Liver (tissue), 9 donors: Measurements from ENCODE around the gene ATCAY. TPM values are rescaled to one million over a fixed set of nuclear protein-coding genes. Genes with fewer than 3 reads are reported as not detected.

Experiments
- DNase-seq: peaks from one replicate; pipeline ENCODE4 v3.0.0-alpha.2; 2017; ENCODE audit warnings: low spot score
- H3K27ac ChIP-seq, 2 donors: one replicate each; pipeline ENCODE4 v1.7.0; 2013; ENCODE audit warnings: inconsistent platforms in 2 of 2, low read length in 2 of 2, control low read depth in 1 of 2, low read depth in 1 of 2, mild to moderate bottlenecking in 1 of 2
- H3K27me3 ChIP-seq, 4 donors: one replicate each; pipeline versions ENCODE4 v1.6.1 to v1.7.0; 2013; ENCODE audit warnings: low read length in 3 of 4, inconsistent platforms in 1 of 4, mild to moderate bottlenecking in 1 of 4, moderate library complexity in 1 of 4; ENCODE audit not compliant: control insufficient read depth in 4 of 4, insufficient read depth in 4 of 4
- H3K36me3 ChIP-seq, 4 donors: one replicate each; pipeline versions ENCODE4 v1.6.1 to v1.7.0; 2013; ENCODE audit warnings: low read length in 3 of 4, mild to moderate bottlenecking in 3 of 4, low read depth in 1 of 4, moderate library complexity in 1 of 4; ENCODE audit not compliant: control insufficient read depth in 4 of 4, insufficient read depth in 3 of 4
- H3K4me1 ChIP-seq, 4 donors: one replicate each; pipeline versions ENCODE4 v1.6.1 to v1.7.0; 2013; ENCODE audit warnings: low read length in 3 of 4, mild to moderate bottlenecking in 3 of 4, moderate library complexity in 1 of 4; ENCODE audit not compliant: control insufficient read depth in 4 of 4, insufficient read depth in 4 of 4
- H3K4me3 ChIP-seq, 3 donors: one replicate each; pipeline versions ENCODE4 v1.6.1 to v1.7.0; 2013; ENCODE audit warnings: low read length in 3 of 3, control low read depth in 1 of 3, low read depth in 1 of 3, mild to moderate bottlenecking in 1 of 3
- H3K9ac ChIP-seq, 2 donors: one replicate each; pipeline ENCODE4 v1.7.0; 2013; ENCODE audit warnings: low read length in 2 of 2, mild to moderate bottlenecking in 2 of 2, moderate library complexity in 2 of 2, control low read depth in 1 of 2, low read depth in 1 of 2
- H3K9me3 ChIP-seq, 4 donors: one replicate each; pipeline versions ENCODE4 v1.6.1 to v1.7.0; 2013; ENCODE audit warnings: low read length in 3 of 4; ENCODE audit not compliant: control insufficient read depth in 4 of 4
- EGR1 ChIP-seq, 2 donors: IDR thresholded peaks; 2 replicates each; pipeline ENCODE4 v1.6.1; 2016 to 2018; ENCODE audit warnings: antibody characterized with exemption in 2 of 2, low read depth in 2 of 2
- FOXA1 ChIP-seq: IDR thresholded peaks from 2 replicates; pipeline ENCODE4 v1.6.1; 2016; ENCODE audit warnings: antibody characterized with exemption
- FOXA2 ChIP-seq: IDR thresholded peaks from 2 replicates; pipeline ENCODE4 v1.6.1; 2016; ENCODE audit warnings: antibody characterized with exemption
- GABPA ChIP-seq, 2 donors: IDR thresholded peaks in 1 of 2; conservative IDR thresholded peaks in 1 of 2; 2 replicates each; pipeline ENCODE4 v1.6.1; 2016; ENCODE audit warnings: antibody characterized with exemption in 2 of 2, mild to moderate bottlenecking in 1 of 2, moderate library complexity in 1 of 2
- HNF4A ChIP-seq, 2 donors: conservative IDR thresholded peaks; 2 replicates each; pipeline ENCODE4 v1.6.1; 2016; ENCODE audit warnings: antibody characterized with exemption in 2 of 2, mild to moderate bottlenecking in 2 of 2
- HNF4G ChIP-seq: IDR thresholded peaks from 2 replicates; pipeline ENCODE4 v1.6.1; 2016; ENCODE audit warnings: antibody characterized with exemption
- JUND ChIP-seq, 2 donors: IDR thresholded peaks; 2 replicates each; pipeline ENCODE4 v1.6.1; 2016; ENCODE audit warnings: antibody characterized with exemption in 2 of 2
- RAD21 ChIP-seq, 2 donors: IDR thresholded peaks; 2 replicates each; pipeline ENCODE4 v1.6.1; 2016; ENCODE audit warnings: antibody characterized with exemption in 2 of 2, mild to moderate bottlenecking in 2 of 2
- RXRA ChIP-seq, 2 donors: IDR thresholded peaks; 2 replicates each; pipeline ENCODE4 v1.6.1; 2017 to 2018; ENCODE audit warnings: antibody characterized with exemption in 2 of 2, mild to moderate bottlenecking in 1 of 2
- TAF1 ChIP-seq: conservative IDR thresholded peaks from 2 replicates; pipeline ENCODE4 v1.6.1; 2016; ENCODE audit warnings: antibody characterized with exemption, mild to moderate bottlenecking
- YY1 ChIP-seq: IDR thresholded peaks from 2 replicates; pipeline ENCODE4 v1.6.1; 2016; ENCODE audit warnings: antibody characterized with exemption, mild to moderate bottlenecking
- WGBS: extraction: QIAGEN DNeasy Blood & Tissue Kit; methylation state at CpG from one replicate; pipeline ENCODE4 v1.1.7; 2013; 5-methylcytosine and 5-hydroxymethylcytosine counted together
- polyA plus RNA-seq, 2 donors: library from polyadenylated mRNA; stranded (reverse) in 1 of 2; unstranded in 1 of 2; fragments of 200-250 nt in 1 of 2; fragments of >200 nt in 1 of 2; fragmentation: Nextera tagmentation in 1 of 2; extraction: Ambion mirVana in 1 of 2; gene quantifications; one replicate each; pipeline versions ENCODE4 v1.2.1 to v1.2.3, GENCODE V29; 2013 to 2015
- total RNA-seq, 2 donors: library from RNA; depleted of rRNA; stranded (reverse); fragments of >200 nt; gene quantifications; one replicate each; pipeline ENCODE4 v1.2.3, GENCODE V29; 2014
- TF ChIP-seq, protein P1 (sequence below): IDR thresholded peaks from 2 replicates; pipeline ENCODE4 v1.6.1; 2016; ENCODE audit warnings: antibody characterized with exemption
- TF ChIP-seq, protein P2 (sequence below): IDR thresholded peaks from 2 replicates; pipeline ENCODE4 v1.6.1; 2016; ENCODE audit warnings: antibody characterized with exemption
- TF ChIP-seq, protein P3 (sequence below): fragments of 150-350 bp; IDR thresholded peaks from 2 replicates; pipeline ENCODE4 v1.5.1; 2017; ENCODE audit warnings: improper control_type of control experiment, low read depth, low read length; ENCODE audit not compliant: missing input control
- TF ChIP-seq, protein P4 (sequence below): IDR thresholded peaks from 2 replicates; pipeline ENCODE4 v1.6.1; 2016; ENCODE audit warnings: antibody characterized with exemption, mild to moderate bottlenecking
- donor health status: healthy.
- donor health status: healthy.
- donor health status: healthy.
- donor health status: healthy.
- donor health status: healthy.

The ATCAY gene
- total and polyA plus RNA-seq, 4 donors: not detected

DNA sequence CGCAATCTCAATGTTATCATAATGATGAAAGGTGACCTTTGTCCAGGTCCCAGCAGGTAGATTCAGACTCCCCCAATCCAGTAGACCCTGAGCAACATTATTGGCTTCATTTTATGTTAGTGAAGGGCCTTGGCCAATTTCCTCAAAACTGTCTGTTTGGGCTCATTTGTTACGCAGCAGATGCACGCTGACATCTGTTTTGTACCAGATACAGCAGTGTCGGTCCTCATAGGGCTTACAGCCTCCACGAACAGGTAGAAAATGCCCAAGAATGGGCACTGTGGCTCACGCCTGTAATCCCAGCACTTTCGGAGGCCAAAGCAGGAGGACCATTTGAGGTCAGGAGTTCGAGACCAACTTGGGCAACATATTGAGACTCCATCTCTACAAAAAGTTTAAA lies 39.3 kb downstream of the ATCAY start:
- WGBS: 94% methylated on average over 8 of the region's 8 CpGs
- Histone ChIP-seq H3K36me3 (no peaks in the 10 kb centered on the region), H3K9ac (no peak overlapping the region), H3K9me3 (peaks cover 6 to 15% (median 11%) of the 10 kb centered on the region in 4 donors), H3K4me3 (no peak overlapping the region), H3K4me1 (no peaks in the 10 kb centered on the region), H3K27me3 (peaks cover 0 to 3% (median 0%) of the 10 kb centered on the region in 4 donors), H3K27ac (no peak overlapping the region)
- no peak for DNase-seq
- TF ChIP-seq YY1: no peak
- TF ChIP-seq FOXA1: no peak
- TF ChIP-seq, protein P1, sequence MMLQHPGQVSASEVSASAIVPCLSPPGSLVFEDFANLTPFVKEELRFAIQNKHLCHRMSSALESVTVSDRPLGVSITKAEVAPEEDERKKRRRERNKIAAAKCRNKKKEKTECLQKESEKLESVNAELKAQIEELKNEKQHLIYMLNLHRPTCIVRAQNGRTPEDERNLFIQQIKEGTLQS: no peak
- no peak for TF ChIP-seq TAF1
- TF ChIP-seq RXRA (IDR thresholded peaks at IDR 0.05): no peak
- TF ChIP-seq, protein P2, sequence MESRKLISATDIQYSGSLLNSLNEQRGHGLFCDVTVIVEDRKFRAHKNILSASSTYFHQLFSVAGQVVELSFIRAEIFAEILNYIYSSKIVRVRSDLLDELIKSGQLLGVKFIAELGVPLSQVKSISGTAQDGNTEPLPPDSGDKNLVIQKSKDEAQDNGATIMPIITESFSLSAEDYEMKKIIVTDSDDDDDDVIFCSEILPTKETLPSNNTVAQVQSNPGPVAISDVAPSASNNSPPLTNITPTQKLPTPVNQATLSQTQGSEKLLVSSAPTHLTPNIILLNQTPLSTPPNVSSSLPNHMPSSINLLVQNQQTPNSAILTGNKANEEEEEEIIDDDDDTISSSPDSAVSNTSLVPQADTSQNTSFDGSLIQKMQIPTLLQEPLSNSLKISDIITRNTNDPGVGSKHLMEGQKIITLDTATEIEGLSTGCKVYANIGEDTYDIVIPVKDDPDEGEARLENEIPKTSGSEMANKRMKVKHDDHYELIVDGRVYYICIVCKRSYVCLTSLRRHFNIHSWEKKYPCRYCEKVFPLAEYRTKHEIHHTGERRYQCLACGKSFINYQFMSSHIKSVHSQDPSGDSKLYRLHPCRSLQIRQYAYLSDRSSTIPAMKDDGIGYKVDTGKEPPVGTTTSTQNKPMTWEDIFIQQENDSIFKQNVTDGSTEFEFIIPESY: no peak
- TF ChIP-seq HNF4G: no peak
- no peak for TF ChIP-seq GABPA (IDR thresholded peaks at IDR 0.05 in 1 of 2, conservative IDR thresholded peaks at IDR 0.05 in 1 of 2)
- TF ChIP-seq FOXA2: no peak
- TF ChIP-seq RAD21 (IDR thresholded peaks at IDR 0.05): no peak
- TF ChIP-seq, protein P3, sequence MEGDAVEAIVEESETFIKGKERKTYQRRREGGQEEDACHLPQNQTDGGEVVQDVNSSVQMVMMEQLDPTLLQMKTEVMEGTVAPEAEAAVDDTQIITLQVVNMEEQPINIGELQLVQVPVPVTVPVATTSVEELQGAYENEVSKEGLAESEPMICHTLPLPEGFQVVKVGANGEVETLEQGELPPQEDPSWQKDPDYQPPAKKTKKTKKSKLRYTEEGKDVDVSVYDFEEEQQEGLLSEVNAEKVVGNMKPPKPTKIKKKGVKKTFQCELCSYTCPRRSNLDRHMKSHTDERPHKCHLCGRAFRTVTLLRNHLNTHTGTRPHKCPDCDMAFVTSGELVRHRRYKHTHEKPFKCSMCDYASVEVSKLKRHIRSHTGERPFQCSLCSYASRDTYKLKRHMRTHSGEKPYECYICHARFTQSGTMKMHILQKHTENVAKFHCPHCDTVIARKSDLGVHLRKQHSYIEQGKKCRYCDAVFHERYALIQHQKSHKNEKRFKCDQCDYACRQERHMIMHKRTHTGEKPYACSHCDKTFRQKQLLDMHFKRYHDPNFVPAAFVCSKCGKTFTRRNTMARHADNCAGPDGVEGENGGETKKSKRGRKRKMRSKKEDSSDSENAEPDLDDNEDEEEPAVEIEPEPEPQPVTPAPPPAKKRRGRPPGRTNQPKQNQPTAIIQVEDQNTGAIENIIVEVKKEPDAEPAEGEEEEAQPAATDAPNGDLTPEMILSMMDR: no peak
- no peak for TF ChIP-seq JUND (IDR thresholded peaks at IDR 0.05)
- TF ChIP-seq, protein P4, sequence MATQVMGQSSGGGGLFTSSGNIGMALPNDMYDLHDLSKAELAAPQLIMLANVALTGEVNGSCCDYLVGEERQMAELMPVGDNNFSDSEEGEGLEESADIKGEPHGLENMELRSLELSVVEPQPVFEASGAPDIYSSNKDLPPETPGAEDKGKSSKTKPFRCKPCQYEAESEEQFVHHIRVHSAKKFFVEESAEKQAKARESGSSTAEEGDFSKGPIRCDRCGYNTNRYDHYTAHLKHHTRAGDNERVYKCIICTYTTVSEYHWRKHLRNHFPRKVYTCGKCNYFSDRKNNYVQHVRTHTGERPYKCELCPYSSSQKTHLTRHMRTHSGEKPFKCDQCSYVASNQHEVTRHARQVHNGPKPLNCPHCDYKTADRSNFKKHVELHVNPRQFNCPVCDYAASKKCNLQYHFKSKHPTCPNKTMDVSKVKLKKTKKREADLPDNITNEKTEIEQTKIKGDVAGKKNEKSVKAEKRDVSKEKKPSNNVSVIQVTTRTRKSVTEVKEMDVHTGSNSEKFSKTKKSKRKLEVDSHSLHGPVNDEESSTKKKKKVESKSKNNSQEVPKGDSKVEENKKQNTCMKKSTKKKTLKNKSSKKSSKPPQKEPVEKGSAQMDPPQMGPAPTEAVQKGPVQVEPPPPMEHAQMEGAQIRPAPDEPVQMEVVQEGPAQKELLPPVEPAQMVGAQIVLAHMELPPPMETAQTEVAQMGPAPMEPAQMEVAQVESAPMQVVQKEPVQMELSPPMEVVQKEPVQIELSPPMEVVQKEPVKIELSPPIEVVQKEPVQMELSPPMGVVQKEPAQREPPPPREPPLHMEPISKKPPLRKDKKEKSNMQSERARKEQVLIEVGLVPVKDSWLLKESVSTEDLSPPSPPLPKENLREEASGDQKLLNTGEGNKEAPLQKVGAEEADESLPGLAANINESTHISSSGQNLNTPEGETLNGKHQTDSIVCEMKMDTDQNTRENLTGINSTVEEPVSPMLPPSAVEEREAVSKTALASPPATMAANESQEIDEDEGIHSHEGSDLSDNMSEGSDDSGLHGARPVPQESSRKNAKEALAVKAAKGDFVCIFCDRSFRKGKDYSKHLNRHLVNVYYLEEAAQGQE: no peak

DNA sequence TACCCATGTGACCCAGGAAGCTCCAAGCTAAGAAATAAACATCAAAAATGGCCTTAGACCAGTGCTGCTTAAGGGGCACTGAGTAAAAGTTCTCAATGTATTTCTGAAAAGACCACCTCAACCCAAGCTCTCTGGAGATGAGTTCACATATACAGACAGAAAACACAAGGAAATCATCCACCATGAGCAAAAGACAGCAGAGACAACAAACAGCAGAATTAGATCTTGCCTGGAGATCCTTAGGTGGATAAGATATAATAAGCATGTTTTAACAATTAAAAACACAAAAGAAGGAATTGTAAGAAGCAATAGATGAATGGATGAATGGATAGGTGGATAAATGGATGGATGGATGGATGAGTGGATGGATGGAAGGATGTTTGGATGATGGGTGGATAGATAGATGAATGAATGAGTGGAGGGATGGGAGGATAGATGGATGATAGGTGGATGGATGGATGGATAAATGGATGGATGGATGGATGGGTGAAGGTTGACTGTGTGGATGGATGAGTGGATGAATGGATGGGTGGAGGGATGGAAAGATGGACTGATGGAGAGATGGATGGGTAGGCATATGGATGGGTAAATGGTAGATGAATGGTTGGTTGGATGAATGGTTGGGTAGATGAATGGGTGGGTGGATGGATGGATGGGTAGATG lies 42.7 kb downstream of the ATCAY start:
- H3K9ac ChIP-seq: no peak overlapping the region

More for the DNA sequence above, 42.7 kb downstream of the ATCAY start:
- Histone ChIP-seq H3K9me3 (peaks cover 6 to 15% (median 11%) of the 10 kb centered on the region in 4 donors), H3K27ac (no peak overlapping the region), H3K4me1 (no peaks in the 10 kb centered on the region), H3K27me3 (peaks cover 0 to 3% (median 0%) of the 10 kb centered on the region in 4 donors), H3K36me3 (no peaks in the 10 kb centered on the region), H3K4me3 (no peak overlapping the region)
- DNase-seq: no peak
- TF ChIP-seq HNF4G (no peak), FOXA2 (no peak), EGR1 (IDR thresholded peaks at IDR 0.05; ENCODE audit: low read depth in 2 of 2) (no peak), RXRA (IDR thresholded peaks at IDR 0.05) (no peak), YY1 (no peak), RAD21 (IDR thresholded peaks at IDR 0.05) (no peak), FOXA1 (no peak), HNF4A (conservative IDR thresholded peaks at IDR 0.05) (no peak)
- TF ChIP-seq, protein P4: no peak
- TF ChIP-seq, protein P1: no peak
- TF ChIP-seq, protein P3: no peak
